DOHH2 (cell line): ENCODE results near the gene PLEKHG7.

Source experiments
- H3F3A ChIP-seq: fragments of 200-600 bp; sonication (generic), shearing (Covaris generic); 2 replicates; pipeline ENCODE4 v1.6.0; 2016; ENCODE audit warnings: antibody characterized with exemption, mild to moderate bottlenecking; ENCODE audit not compliant: control insufficient read depth, insufficient read depth
- H3K27ac ChIP-seq: fragments of 200-600 bp; sonication (generic); 2 replicates; pipeline ENCODE4 v1.5.1; 2014; ENCODE audit warnings: low read depth, mild to moderate bottlenecking, low read length, moderate library complexity
- H3K27me3 ChIP-seq: fragments of 200-600 bp; sonication (generic); 2 replicates; pipeline ENCODE4 v1.6.1; 2014; ENCODE audit warnings: mild to moderate bottlenecking, low read length, mixed read lengths; ENCODE audit not compliant: control insufficient read depth
- H3K36me3 ChIP-seq: fragments of 200-600 bp; sonication (generic); 2 replicates; pipeline ENCODE4 v1.6.1; 2014; ENCODE audit warnings: mild to moderate bottlenecking, low read length, moderate library complexity, mixed read lengths; ENCODE audit not compliant: control insufficient read depth
- H3K4me1 ChIP-seq: fragments of 200-600 bp; sonication (generic); 2 replicates; pipeline ENCODE4 v1.6.1; 2014; ENCODE audit warnings: mild to moderate bottlenecking, low read length, mixed read lengths; ENCODE audit not compliant: control insufficient read depth
- H3K4me2 ChIP-seq: fragments of 200-600 bp; sonication (generic); 2 replicates; pipeline ENCODE4 v1.6.0; 2014; ENCODE audit warnings: mild to moderate bottlenecking, low read length, moderate library complexity
- H3K4me3 ChIP-seq: fragments of 200-600 bp; sonication (generic); 2 replicates; pipeline ENCODE4 v1.5.1; 2014; ENCODE audit warnings: mild to moderate bottlenecking, low read length, mixed read lengths
- H3K79me2 ChIP-seq: fragments of 200-600 bp; sonication (generic); 2 replicates; pipeline ENCODE4 v1.6.1; 2014; ENCODE audit warnings: mild to moderate bottlenecking, low read length, mixed read lengths; ENCODE audit not compliant: control insufficient read depth
- H3K9me2 ChIP-seq: fragments of 200-600 bp; sonication (generic); replicated peaks from 2 replicates; pipeline ENCODE4 v1.6.1; 2014; ENCODE audit warnings: mild to moderate bottlenecking, low read length, mixed read lengths; ENCODE audit not compliant: control insufficient read depth
- H3K9me3 ChIP-seq: fragments of 200-600 bp; sonication (generic); 2 replicates; pipeline ENCODE4 v1.6.1; 2014; ENCODE audit warnings: antibody characterized with exemption, low read length, mixed read lengths; ENCODE audit not compliant: control insufficient read depth, insufficient read depth
- H4K20me1 ChIP-seq: fragments of 200-600 bp; sonication (generic); 2 replicates; pipeline ENCODE4 v1.6.0; 2014; ENCODE audit warnings: low read depth, mild to moderate bottlenecking, antibody characterized with exemption, low read length, moderate library complexity; ENCODE audit not compliant: control insufficient read depth, insufficient read depth
- EZH2phosphoT487 ChIP-seq: fragments of 200-600 bp; sonication (generic); IDR thresholded peaks from 2 replicates; pipeline ENCODE4 v1.6.1; 2017; ENCODE audit warnings: borderline replicate concordance, mild to moderate bottlenecking, antibody characterized with exemption, low read length, moderate library complexity, mixed read lengths
- TF ChIP-seq, protein P1 (sequence below): fragments of 200-600 bp; sonication (generic); IDR thresholded peaks from one replicate; pipeline ENCODE4 v1.5.1; 2014; ENCODE audit warnings: antibody characterized with exemption, mild to moderate bottlenecking, low read depth, low read length; ENCODE audit not compliant: poor library complexity, severe bottlenecking

Gene PLEKHG7

DNA sequence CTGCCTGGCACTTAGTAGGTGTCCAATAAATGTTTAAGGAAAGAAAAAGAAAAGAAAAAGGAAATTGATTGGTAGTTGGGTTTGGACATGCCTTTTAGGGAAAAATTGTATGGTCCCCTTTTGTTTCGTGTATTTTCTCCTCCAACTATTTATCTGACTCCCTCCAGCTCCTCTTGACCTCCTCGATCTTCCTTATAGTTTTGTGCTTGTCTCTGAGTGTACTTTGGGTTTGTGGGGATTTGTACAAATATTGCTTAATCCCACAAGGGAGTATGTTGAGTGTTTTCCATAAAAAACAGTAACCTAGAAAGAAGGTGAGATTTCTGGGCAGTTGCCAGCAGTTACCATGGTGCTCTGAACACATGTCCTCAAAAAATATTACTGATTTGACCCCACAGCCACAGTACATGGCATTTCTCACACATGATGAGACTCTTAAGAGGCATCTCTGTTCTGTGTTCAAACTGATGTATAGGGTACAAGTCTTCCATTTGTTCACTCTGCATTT lies 15.7 kb downstream of the PLEKHG7 start:
- Histone ChIP-seq H3K9me2 (no peaks in the 10 kb centered on the region), H3K36me3 (no peaks in the 10 kb centered on the region), H3K79me2 (no peaks in the 10 kb centered on the region), H3K9me3 (no peaks in the 10 kb centered on the region), H3K4me1 (no peaks in the 10 kb centered on the region), H3K4me3 (no peak overlapping the region), H3K27me3 (no peaks in the 10 kb centered on the region), H3F3A (no peaks in the 10 kb centered on the region), H4K20me1 (no peaks in the 10 kb centered on the region), H3K27ac (no peak overlapping the region), H3K4me2 (no peak overlapping the region)
- TF ChIP-seq, protein P1, sequence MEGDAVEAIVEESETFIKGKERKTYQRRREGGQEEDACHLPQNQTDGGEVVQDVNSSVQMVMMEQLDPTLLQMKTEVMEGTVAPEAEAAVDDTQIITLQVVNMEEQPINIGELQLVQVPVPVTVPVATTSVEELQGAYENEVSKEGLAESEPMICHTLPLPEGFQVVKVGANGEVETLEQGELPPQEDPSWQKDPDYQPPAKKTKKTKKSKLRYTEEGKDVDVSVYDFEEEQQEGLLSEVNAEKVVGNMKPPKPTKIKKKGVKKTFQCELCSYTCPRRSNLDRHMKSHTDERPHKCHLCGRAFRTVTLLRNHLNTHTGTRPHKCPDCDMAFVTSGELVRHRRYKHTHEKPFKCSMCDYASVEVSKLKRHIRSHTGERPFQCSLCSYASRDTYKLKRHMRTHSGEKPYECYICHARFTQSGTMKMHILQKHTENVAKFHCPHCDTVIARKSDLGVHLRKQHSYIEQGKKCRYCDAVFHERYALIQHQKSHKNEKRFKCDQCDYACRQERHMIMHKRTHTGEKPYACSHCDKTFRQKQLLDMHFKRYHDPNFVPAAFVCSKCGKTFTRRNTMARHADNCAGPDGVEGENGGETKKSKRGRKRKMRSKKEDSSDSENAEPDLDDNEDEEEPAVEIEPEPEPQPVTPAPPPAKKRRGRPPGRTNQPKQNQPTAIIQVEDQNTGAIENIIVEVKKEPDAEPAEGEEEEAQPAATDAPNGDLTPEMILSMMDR = no peak
- no peak for TF ChIP-seq EZH2phosphoT487

DNA sequence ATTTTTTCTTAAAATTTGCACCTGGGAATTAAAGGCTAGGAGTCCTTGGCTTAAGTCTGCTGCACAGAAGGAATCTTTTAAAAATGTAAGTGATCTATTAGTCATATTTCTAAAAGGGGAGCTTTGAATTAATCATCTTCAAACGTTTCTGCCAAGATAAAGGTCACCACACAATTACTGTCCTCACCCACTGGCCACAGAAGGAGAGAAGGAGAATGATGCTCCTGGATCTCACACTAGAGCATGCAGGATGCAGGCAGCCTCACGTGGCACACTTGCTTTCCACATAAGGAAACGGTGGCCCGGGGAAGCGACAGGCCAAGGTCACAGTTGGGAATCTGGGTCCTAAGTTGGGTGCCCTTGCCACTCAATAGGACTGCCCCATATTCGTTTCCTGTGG lies 16.9 kb downstream of the PLEKHG7 start:
- Histone ChIP-seq H3K36me3 (no peaks in the 10 kb centered on the region), H3K9me3 (no peaks in the 10 kb centered on the region), H3K27ac (no peak overlapping the region), H3K9me2 (no peaks in the 10 kb centered on the region), H4K20me1 (no peaks in the 10 kb centered on the region), H3K4me3 (no peak overlapping the region), H3F3A (no peaks in the 10 kb centered on the region), H3K27me3 (no peaks in the 10 kb centered on the region), H3K4me2 (no peak overlapping the region), H3K4me1 (no peaks in the 10 kb centered on the region), H3K79me2 (no peaks in the 10 kb centered on the region)
- TF ChIP-seq, protein P1 = no peak
- TF ChIP-seq EZH2phosphoT487 = no peak

DNA sequence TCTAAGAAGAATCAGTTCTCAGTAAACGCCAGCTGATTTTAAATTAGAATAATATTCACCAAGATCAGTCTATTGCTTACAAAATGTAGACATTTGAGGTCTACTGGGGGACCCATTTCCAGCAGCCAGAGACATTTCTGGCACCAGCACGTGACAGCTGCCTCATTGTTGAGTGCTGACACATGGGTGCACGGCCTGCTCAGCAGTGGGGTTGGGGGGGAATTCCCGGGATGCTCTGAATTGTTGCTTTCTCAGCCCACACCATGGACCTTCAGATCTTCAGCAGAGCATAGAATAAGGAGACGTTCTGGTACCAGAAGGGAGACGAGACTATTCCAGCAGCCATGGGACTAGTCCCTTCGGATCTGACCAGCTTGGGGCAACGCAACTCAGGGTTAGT lies 18.3 kb downstream of the PLEKHG7 start:
- no peaks in the 10 kb centered on the region for H3K27me3 ChIP-seq
- no peaks in the 10 kb centered on the region for H3K9me2 ChIP-seq
- no peaks in the 10 kb centered on the region for H3K4me1 ChIP-seq
- no peaks in the 10 kb centered on the region for H3K36me3 ChIP-seq
- H3K27ac ChIP-seq = no peak overlapping the region
- no peaks in the 10 kb centered on the region for H3F3A ChIP-seq
- no peaks in the 10 kb centered on the region for H3K79me2 ChIP-seq
- H3K4me3 ChIP-seq = no peak overlapping the region
- no peak overlapping the region for H3K4me2 ChIP-seq
- TF ChIP-seq EZH2phosphoT487 = no peak
- TF ChIP-seq, protein P1 = no peak
- no peaks in the 10 kb centered on the region for H3K9me3 ChIP-seq
- no peaks in the 10 kb centered on the region for H4K20me1 ChIP-seq

DNA sequence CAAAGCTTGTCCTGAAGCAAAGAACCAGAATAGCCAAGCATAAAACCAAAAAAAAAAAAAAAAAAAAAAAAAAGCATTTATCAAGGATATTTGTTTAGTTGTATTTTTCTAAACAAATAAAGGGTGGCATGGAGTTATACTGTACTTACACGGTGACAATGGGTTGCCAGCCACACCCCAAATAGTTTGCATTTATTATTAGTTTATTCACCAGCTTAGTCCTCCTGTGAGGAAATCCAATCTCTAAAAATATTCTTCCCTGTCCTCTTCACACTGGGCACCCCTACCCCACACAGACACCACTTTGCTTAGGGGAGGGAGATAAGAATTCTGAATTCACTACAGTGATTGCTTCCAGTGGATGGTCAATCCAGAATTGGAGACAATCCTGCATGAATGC lies 18.9 kb downstream of the PLEKHG7 start:
- Histone ChIP-seq H3K27ac (no peak overlapping the region), H3K79me2 (no peaks in the 10 kb centered on the region), H3K9me2 (no peaks in the 10 kb centered on the region), H3K27me3 (no peaks in the 10 kb centered on the region), H4K20me1 (no peaks in the 10 kb centered on the region), H3K9me3 (no peaks in the 10 kb centered on the region), H3F3A (no peaks in the 10 kb centered on the region), H3K4me2 (no peak overlapping the region), H3K36me3 (no peaks in the 10 kb centered on the region), H3K4me1 (no peaks in the 10 kb centered on the region), H3K4me3 (no peak overlapping the region)
- TF ChIP-seq EZH2phosphoT487 = no peak
- TF ChIP-seq, protein P1 = no peak
